Renal cortex interstitium (tissue), 11 donors: ENCODE data around the gene PAPOLB. TPM values are rescaled to one million over a fixed set of nuclear protein-coding genes. Genes with fewer than 3 reads are reported as not detected.

Source experiments
- DNase-seq, 11 donors: peaks; one replicate each; pipeline ENCODE4 v3.0.0-alpha.2; 2013; ENCODE audit warnings: low read depth in 9 of 11, low spot score in 4 of 11; ENCODE audit errors: extremely low read depth in 1 of 11
- polyA plus RNA-seq, 3 donors: library from polyadenylated mRNA; unstranded; fragments of 120-200 nt; gene quantifications; one replicate each; pipeline ENCODE4 v1.2.1, GENCODE V29; 2013; ENCODE audit not compliant: insufficient read length in 3 of 3

The PAPOLB gene
- polyA plus RNA-seq, 3 donors = 0.09 to 0.12 (median 0.10) TPM

DNA sequence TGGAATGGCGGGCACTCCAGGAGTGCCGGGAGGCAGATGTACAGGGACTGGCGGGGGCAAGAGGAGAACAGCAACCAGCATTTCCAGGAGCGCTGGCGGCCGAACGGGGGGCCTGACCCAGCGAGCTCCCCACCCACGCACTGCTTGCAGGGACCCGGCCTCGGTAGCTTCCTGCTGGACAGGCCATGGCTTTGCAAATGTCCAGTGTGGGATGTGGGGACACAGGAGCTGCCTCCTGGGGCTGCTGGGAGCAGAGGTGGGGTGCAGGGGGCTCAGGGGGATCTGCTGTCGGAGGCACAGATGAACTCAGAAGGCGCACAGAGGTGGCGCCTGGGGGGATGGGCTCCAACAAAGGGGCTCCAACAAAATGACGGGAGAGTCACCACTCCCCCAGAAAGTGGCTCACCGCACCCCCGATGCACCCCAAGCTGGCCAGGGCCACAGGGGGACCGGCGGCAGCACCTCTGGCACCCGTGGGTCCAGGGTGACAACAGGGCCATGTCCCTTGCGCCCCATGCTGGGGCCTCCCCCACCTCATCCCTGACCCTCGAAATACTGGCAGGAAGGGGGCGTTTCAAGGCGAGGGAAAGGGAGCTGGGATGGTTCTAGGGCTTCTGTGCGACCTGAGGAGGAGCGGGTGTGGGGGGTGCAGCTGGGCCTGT, 45.3 kb downstream of the PAPOLB start:
- DNase-seq = no peak

GRCh38 chr7:4815609-4816418, 46.0 kb downstream of the PAPOLB start:
- no peak for DNase-seq

- no peak for DNase-seq
These were observed 46.7 kb downstream of the PAPOLB start for GRCh38 chr7:4815121-4815520.

GRCh38 chr7:4814433-4814832, 47.4 kb downstream of the PAPOLB start:
- DNase-seq = no peak

DNA sequence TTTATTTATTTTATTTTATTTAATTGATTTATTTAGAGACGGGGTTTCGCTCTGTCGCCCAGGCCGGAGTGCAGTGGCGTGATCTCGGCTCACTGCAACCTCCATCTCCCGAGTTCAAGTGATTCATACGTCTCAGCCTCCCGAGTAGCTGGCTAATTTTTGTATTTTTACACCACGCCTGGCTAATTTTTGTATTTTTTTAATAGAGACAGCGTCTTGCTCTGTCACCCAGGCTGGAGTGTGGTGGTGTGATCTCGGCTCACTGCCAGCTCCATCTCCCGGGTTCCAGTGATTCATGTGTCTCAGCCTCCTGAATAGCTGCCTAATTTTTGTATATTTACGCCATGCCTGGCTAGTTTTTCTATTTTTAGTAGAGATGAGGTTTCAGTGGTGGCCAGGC, 52.2 kb downstream of the PAPOLB start:
- no peak for DNase-seq

- no peak for DNase-seq
These were observed 52.7 kb downstream of the PAPOLB start for GRCh38 chr7:4809091-4809591.

DNA sequence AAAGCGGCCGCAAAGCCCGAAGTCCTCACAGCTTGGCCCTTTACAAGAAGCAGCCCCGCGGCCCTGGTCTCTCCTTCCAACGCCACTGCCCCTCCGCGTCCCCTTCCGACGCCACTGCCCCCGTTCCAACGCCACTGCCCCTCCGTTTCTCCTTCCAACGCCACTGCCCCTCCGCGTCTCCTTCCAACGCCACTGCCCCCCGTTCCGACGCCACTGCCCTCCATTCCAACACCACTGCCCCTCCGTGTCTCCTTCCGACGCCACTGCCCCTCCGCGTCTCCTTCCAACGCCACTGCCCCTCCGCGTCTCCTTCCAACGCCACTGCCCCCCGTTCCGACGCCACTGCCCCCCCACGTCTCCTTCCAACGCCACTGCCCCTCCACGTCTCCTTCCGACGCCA, 53.3 kb downstream of the PAPOLB start:
- DNase-seq = no peak

- no peak for DNase-seq
These were observed 53.8 kb downstream of the PAPOLB start for GRCh38 chr7:4808026-4808425.

Other genes with a start within 250 kb of the PAPOLB start
- gene FOXK1, start 179.7 kb downstream of the PAPOLB start, polyA plus RNA-seq = 10 to 100 TPM; 16.9 to 19.8 (median 19.5) TPM
- 10 to 100 TPM; 14.9 to 31.4 (median 26.5) TPM for gene AP5Z1, start 86.4 kb downstream of the PAPOLB start, polyA plus RNA-seq
- 1 to 10 TPM; 2.1 to 3.5 (median 2.8) TPM for gene RADIL, start 21.7 kb upstream of the PAPOLB start, polyA plus RNA-seq
- under 1 TPM in 1 of 3 donors, not detected in 2; 0.07 TPM for gene MMD2, start 97.2 kb upstream of the PAPOLB start, polyA plus RNA-seq
- 10 to 100 TPM; 21.4 to 23.4 (median 22.3) TPM for gene RBAK, start 183.8 kb upstream of the PAPOLB start, polyA plus RNA-seq